WTC11 (cell line): ENCODE results near the gene CAB39. TPM values are rescaled to one million over a fixed set of nuclear protein-coding genes. Genes with fewer than 3 reads are reported as not detected.

ENCODE experiments used
- ATAC-seq: fragments of 200-7000 bp; cut with Tn5 transposase; 2 replicates; pipeline ENCODE4 v1.10.0; 2021; ENCODE audit warnings: mild to moderate bottlenecking, moderate library complexity
- CTCF ChIA-PET: fragments of 300-600 bp; sonication (Branson Sonifier 250); formaldehyde crosslinking; loops from one replicate; lab custom pipeline; 2021; ENCODE audit warnings: antibody characterized with exemption; lab: Charles Lee
- POLR2A ChIA-PET: fragments of 350-600 bp; sonication (Branson Sonifier 250); formaldehyde crosslinking; loops from one replicate; lab custom pipeline; 2021; ENCODE audit warnings: antibody characterized with exemption; lab: Charles Lee
- DNase-seq: peaks from one replicate; pipeline ENCODE4 v3.0.0; 2021; ENCODE audit warnings: low spot score
- H3K27ac Mint-ChIP-seq: 2 replicates; pipeline ENCODE4 v1.8.0; 2021; ENCODE audit warnings: mixed read lengths
- H3K27me3 Mint-ChIP-seq: 2 replicates; pipeline ENCODE4 v1.8.0; 2021; ENCODE audit warnings: low read depth, mild to moderate bottlenecking, moderate library complexity, mixed read lengths
- H3K36me3 Mint-ChIP-seq: 2 replicates; pipeline ENCODE4 v1.8.0; 2021; ENCODE audit warnings: mixed read lengths
- H3K4me1 Mint-ChIP-seq: 2 replicates; pipeline ENCODE4 v1.8.0; 2022; ENCODE audit warnings: mixed read lengths
- H3K4me3 Mint-ChIP-seq: 2 replicates; pipeline ENCODE4 v1.8.0; 2021; ENCODE audit warnings: mild to moderate bottlenecking, moderate library complexity, mixed read lengths
- H3K9me3 Mint-ChIP-seq: 2 replicates; pipeline ENCODE4 v1.8.0; 2021; ENCODE audit warnings: mixed read lengths
- CBFB ChIP-seq: sonication (generic); formaldehyde crosslinking; IDR thresholded peaks from 2 replicates; pipeline ENCODE4 v1.8.1; 2022; ENCODE audit warnings: mild to moderate bottlenecking, low read depth, missing genetic modification reagents
- ELF4 ChIP-seq: sonication (generic); formaldehyde crosslinking; IDR thresholded peaks from 2 replicates; pipeline ENCODE4 v1.8.1; 2022; ENCODE audit warnings: low read depth, mild to moderate bottlenecking, moderate library complexity, missing genetic modification reagents
- ESRRA ChIP-seq: sonication (generic); formaldehyde crosslinking; IDR thresholded peaks from 2 replicates; pipeline ENCODE4 v1.8.1; 2022; ENCODE audit warnings: mild to moderate bottlenecking, missing genetic modification reagents, borderline replicate concordance
- FOXK1 ChIP-seq: sonication (generic); formaldehyde crosslinking; IDR thresholded peaks from 2 replicates; pipeline ENCODE4 v1.8.0; 2022; ENCODE audit warnings: mild to moderate bottlenecking, moderate library complexity, missing genetic modification reagents
- FOXP1 ChIP-seq: sonication (generic); formaldehyde crosslinking; IDR thresholded peaks from 2 replicates; pipeline ENCODE4 v1.8.0; 2022; ENCODE audit warnings: missing genetic modification reagents, mild to moderate bottlenecking, moderate library complexity, borderline replicate concordance
- HMGA2 ChIP-seq: fragments of 250-450 bp; sonication (Bioruptor Pico); IDR thresholded peaks from 2 replicates; pipeline ENCODE4 v1.4.0; 2021; ENCODE audit warnings: mild to moderate bottlenecking, moderate library complexity
- KAT7 ChIP-seq: sonication (generic); formaldehyde crosslinking; IDR thresholded peaks from 2 replicates; pipeline ENCODE4 v1.8.1; 2023; ENCODE audit warnings: missing genetic modification reagents, mild to moderate bottlenecking, borderline replicate concordance
- NR1H2 ChIP-seq: sonication (generic); formaldehyde crosslinking; IDR thresholded peaks from 2 replicates; pipeline ENCODE4 v1.9.0; 2021; ENCODE audit warnings: mild to moderate bottlenecking, moderate library complexity, missing genetic modification reagents
- OVOL2 ChIP-seq: fragments of 250-450 bp; sonication (Bioruptor Pico); IDR thresholded peaks from 2 replicates; pipeline ENCODE4 v1.9.0; 2021; ENCODE audit warnings: mild to moderate bottlenecking, borderline replicate concordance
- PRRX2 ChIP-seq: fragments of 250-450 bp; sonication (Bioruptor Pico); IDR thresholded peaks from 2 replicates; pipeline ENCODE4 v1.8.0; 2021; ENCODE audit warnings: mild to moderate bottlenecking
- RORB ChIP-seq: fragments of 250-450 bp; sonication (Bioruptor Pico); IDR thresholded peaks from 2 replicates; pipeline ENCODE4 v1.9.0; 2021; ENCODE audit warnings: mild to moderate bottlenecking
- SMAD3 ChIP-seq: sonication (generic); formaldehyde crosslinking; IDR thresholded peaks from 2 replicates; pipeline ENCODE4 v1.8.0; 2022; ENCODE audit warnings: missing genetic modification reagents, mild to moderate bottlenecking, borderline replicate concordance
- SOX15 ChIP-seq: fragments of 250-450 bp; sonication (Bioruptor Pico); IDR thresholded peaks from 2 replicates; pipeline ENCODE4 v1.9.0; 2021; ENCODE audit warnings: mild to moderate bottlenecking
- TCF7 ChIP-seq: sonication (generic); formaldehyde crosslinking; IDR thresholded peaks from 2 replicates; pipeline ENCODE4 v1.8.0; 2022; ENCODE audit warnings: mild to moderate bottlenecking, low read depth, missing genetic modification reagents, moderate library complexity
- TEAD1 ChIP-seq: sonication (generic); formaldehyde crosslinking; IDR thresholded peaks from 2 replicates; pipeline ENCODE4 v1.8.0; 2022; ENCODE audit warnings: mild to moderate bottlenecking, missing genetic modification reagents
- TP53 ChIP-seq: sonication (generic); formaldehyde crosslinking; IDR thresholded peaks from 2 replicates; pipeline ENCODE4 v1.8.1; 2023; ENCODE audit warnings: mild to moderate bottlenecking, missing genetic modification reagents
- ZNF121 ChIP-seq: sonication (generic); formaldehyde crosslinking; IDR thresholded peaks from 2 replicates; pipeline ENCODE4 v1.8.0; 2023; ENCODE audit warnings: missing genetic modification reagents
- ZNF317 ChIP-seq: sonication (generic); formaldehyde crosslinking; IDR thresholded peaks from 2 replicates; pipeline ENCODE4 v1.8.1; 2023; ENCODE audit warnings: low read depth, mild to moderate bottlenecking, moderate library complexity, missing genetic modification reagents, borderline replicate concordance
- total RNA-seq: library from RNA; stranded (reverse); gene quantifications from 3 replicates; pipeline ENCODE4 v1.2.3, GENCODE V29; 2021
- TF ChIP-seq, protein P1 (sequence below): sonication (generic); formaldehyde crosslinking; IDR thresholded peaks from 2 replicates; pipeline ENCODE4 v1.8.1; 2022; ENCODE audit warnings: mild to moderate bottlenecking, missing genetic modification reagents, moderate library complexity, borderline replicate concordance
- TF ChIP-seq, protein P2 (sequence below): fragments of 200-600 bp; IDR thresholded peaks from 2 replicates; pipeline ENCODE4 v1.8.0; 2022; ENCODE audit warnings: antibody characterized with exemption
- TF ChIP-seq, protein P3 (sequence below): sonication (generic); formaldehyde crosslinking; IDR thresholded peaks from 2 replicates; pipeline ENCODE4 v1.8.1; 2023; ENCODE audit warnings: mild to moderate bottlenecking, missing genetic modification reagents
- TF ChIP-seq, protein P4 (sequence below): sonication (generic); formaldehyde crosslinking; IDR thresholded peaks from 2 replicates; pipeline ENCODE4 v1.8.1; 2022; ENCODE audit warnings: low read depth, mild to moderate bottlenecking, moderate library complexity, missing genetic modification reagents, borderline replicate concordance
- TF ChIP-seq, protein P5 (sequence below): sonication (generic); formaldehyde crosslinking; IDR thresholded peaks from 2 replicates; pipeline ENCODE4 v1.8.0; 2022; ENCODE audit warnings: missing genetic modification reagents
- TF ChIP-seq, protein P6 (sequence below): sonication (generic); formaldehyde crosslinking; IDR thresholded peaks from 2 replicates; pipeline ENCODE4 v1.8.1; 2023; ENCODE audit warnings: mild to moderate bottlenecking, missing genetic modification reagents, moderate library complexity

The CAB39 gene
- total RNA-seq, 1 experiment from 2014 or later: 36.9 TPM

DNA sequence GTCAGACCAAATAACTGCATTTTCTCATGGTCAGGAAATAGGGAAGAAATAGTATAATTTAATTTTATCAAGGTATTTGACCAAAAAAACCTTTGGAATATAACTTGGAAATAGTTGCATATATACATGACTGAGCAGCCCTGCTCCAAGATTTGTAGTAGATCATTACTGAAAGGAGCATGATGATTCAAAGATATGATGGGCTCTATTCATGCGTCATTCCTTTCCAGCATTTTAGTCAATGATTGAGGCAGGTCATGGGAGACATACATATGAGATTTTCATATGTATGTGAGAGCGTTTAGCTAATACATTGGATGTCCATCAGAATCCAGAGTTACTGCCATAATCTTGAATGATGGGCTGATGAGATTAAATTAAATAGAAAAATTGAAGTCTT, 74.5 kb downstream of the CAB39 start (continued):
- TF ChIP-seq TEAD1 (CRISPR knock-in tag) (no peak), ZNF121 (no peak), ESRRA (no peak), HMGA2 (CRISPR knock-in tag) (no peak), PRRX2 (CRISPR knock-in tag) (no peak), KAT7 (CRISPR knock-in tag) (no peak)
- TF ChIP-seq, protein P1, sequence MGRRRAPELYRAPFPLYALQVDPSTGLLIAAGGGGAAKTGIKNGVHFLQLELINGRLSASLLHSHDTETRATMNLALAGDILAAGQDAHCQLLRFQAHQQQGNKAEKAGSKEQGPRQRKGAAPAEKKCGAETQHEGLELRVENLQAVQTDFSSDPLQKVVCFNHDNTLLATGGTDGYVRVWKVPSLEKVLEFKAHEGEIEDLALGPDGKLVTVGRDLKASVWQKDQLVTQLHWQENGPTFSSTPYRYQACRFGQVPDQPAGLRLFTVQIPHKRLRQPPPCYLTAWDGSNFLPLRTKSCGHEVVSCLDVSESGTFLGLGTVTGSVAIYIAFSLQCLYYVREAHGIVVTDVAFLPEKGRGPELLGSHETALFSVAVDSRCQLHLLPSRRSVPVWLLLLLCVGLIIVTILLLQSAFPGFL: no peak
- TF ChIP-seq, protein P2, sequence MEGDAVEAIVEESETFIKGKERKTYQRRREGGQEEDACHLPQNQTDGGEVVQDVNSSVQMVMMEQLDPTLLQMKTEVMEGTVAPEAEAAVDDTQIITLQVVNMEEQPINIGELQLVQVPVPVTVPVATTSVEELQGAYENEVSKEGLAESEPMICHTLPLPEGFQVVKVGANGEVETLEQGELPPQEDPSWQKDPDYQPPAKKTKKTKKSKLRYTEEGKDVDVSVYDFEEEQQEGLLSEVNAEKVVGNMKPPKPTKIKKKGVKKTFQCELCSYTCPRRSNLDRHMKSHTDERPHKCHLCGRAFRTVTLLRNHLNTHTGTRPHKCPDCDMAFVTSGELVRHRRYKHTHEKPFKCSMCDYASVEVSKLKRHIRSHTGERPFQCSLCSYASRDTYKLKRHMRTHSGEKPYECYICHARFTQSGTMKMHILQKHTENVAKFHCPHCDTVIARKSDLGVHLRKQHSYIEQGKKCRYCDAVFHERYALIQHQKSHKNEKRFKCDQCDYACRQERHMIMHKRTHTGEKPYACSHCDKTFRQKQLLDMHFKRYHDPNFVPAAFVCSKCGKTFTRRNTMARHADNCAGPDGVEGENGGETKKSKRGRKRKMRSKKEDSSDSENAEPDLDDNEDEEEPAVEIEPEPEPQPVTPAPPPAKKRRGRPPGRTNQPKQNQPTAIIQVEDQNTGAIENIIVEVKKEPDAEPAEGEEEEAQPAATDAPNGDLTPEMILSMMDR: no peak

DNA sequence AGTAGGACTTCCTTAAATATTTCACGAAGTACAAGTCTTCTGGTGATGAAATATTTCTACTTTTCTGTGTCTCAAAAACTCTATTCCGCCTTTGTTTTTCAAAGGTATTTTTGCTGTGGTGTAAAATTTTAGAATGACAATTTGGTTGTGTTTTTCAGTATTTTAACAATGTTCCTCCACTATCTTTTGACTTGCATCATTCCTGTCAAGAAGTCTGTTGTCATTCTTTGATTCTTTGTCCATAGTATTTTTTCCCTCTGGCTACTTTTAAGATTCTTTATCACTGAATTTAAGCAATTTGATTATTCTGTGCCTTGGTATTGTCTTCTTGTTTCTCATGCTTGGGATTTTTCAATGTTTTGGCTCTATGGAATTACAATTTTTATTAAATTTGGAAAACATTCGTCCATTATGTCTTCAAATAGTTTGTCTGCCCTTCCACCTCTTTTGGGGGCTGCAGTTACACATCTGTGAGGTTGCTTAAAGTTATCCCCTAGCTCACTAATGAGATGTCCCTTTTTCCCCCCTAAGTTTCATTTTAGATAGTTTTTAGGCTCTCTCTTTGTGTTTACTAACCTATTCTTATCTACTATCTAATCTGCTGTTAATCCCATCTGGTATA, 76.0 kb downstream of the CAB39 start:
- Mint-ChIP-seq H3K27ac (no peak overlapping the region), H3K4me1 (peaks cover 20% of the 10 kb centered on the region), H3K36me3 (peaks cover 71% of the 10 kb centered on the region), H3K4me3 (no peak overlapping the region), H3K27me3 (no peaks in the 10 kb centered on the region), H3K9me3 (peaks cover 52% of the 10 kb centered on the region)
- TF ChIP-seq SMAD3 (CRISPR knock-in tag): no peak
- TF ChIP-seq ZNF317 (CRISPR knock-in tag): peak; percentile 95
- no peak for ATAC-seq
- POLR2A ChIA-PET: no interaction called here
- DNase-seq: no peak
- CTCF ChIA-PET: no interaction called here

DNA sequence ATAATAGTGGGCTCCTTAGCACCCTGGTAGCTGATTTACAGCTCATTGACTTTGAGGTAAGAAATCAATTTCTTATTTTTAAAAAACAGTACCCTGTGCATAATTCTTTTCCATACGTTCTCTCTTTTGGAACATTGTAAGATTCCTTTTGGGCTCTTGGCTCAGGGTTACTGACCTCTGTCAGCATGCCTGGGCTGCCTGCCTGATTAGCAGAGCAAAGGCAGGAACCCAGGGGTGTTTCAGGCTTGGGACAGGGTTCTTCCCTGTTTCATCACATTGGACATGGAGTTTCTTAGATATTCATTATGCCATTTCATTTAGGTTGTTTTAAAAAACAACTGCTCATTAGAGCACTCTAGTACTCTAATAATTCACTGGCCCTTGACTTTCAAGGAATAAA, 78.3 kb downstream of the CAB39 start:
- H3K4me3 Mint-ChIP-seq: no peak overlapping the region
- peaks cover 33% of the 10 kb centered on the region for H3K9me3 Mint-ChIP-seq
- peaks cover 61% of the 10 kb centered on the region for H3K36me3 Mint-ChIP-seq
- ChIA-PET CTCF (interaction anchor here (1.2 kb wide), 1 partner anchor 19 kb away, joined by 3 read pairs; no protein-coding TSS in a partner anchor), POLR2A (no interaction called here)
- H3K27ac Mint-ChIP-seq: no peak overlapping the region
- DNase-seq: no peak
- no peaks in the 10 kb centered on the region for H3K27me3 Mint-ChIP-seq
- ATAC-seq: no peak
- H3K4me1 Mint-ChIP-seq: peaks cover 13% of the 10 kb centered on the region
- TF ChIP-seq CBFB (CRISPR knock-in tag) (no peak), SOX15 (no peak), FOXK1 (no peak), TP53 (CRISPR knock-in tag) (no peak), PRRX2 (CRISPR knock-in tag) (no peak), FOXP1 (CRISPR knock-in tag) (no peak), OVOL2 (no peak), RORB (CRISPR knock-in tag) (no peak), ELF4 (no peak), TCF7 (CRISPR knock-in tag) (no peak), NR1H2 (CRISPR knock-in tag) (no peak)
- TF ChIP-seq, protein P3, sequence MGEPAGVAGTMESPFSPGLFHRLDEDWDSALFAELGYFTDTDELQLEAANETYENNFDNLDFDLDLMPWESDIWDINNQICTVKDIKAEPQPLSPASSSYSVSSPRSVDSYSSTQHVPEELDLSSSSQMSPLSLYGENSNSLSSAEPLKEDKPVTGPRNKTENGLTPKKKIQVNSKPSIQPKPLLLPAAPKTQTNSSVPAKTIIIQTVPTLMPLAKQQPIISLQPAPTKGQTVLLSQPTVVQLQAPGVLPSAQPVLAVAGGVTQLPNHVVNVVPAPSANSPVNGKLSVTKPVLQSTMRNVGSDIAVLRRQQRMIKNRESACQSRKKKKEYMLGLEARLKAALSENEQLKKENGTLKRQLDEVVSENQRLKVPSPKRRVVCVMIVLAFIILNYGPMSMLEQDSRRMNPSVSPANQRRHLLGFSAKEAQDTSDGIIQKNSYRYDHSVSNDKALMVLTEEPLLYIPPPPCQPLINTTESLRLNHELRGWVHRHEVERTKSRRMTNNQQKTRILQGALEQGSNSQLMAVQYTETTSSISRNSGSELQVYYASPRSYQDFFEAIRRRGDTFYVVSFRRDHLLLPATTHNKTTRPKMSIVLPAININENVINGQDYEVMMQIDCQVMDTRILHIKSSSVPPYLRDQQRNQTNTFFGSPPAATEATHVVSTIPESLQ (CRISPR knock-in tag): no peak
- TF ChIP-seq, protein P4, sequence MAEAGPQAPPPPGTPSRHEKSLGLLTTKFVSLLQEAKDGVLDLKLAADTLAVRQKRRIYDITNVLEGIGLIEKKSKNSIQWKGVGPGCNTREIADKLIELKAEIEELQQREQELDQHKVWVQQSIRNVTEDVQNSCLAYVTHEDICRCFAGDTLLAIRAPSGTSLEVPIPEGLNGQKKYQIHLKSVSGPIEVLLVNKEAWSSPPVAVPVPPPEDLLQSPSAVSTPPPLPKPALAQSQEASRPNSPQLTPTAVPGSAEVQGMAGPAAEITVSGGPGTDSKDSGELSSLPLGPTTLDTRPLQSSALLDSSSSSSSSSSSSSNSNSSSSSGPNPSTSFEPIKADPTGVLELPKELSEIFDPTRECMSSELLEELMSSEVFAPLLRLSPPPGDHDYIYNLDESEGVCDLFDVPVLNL: no peak
- TF ChIP-seq, protein P5, sequence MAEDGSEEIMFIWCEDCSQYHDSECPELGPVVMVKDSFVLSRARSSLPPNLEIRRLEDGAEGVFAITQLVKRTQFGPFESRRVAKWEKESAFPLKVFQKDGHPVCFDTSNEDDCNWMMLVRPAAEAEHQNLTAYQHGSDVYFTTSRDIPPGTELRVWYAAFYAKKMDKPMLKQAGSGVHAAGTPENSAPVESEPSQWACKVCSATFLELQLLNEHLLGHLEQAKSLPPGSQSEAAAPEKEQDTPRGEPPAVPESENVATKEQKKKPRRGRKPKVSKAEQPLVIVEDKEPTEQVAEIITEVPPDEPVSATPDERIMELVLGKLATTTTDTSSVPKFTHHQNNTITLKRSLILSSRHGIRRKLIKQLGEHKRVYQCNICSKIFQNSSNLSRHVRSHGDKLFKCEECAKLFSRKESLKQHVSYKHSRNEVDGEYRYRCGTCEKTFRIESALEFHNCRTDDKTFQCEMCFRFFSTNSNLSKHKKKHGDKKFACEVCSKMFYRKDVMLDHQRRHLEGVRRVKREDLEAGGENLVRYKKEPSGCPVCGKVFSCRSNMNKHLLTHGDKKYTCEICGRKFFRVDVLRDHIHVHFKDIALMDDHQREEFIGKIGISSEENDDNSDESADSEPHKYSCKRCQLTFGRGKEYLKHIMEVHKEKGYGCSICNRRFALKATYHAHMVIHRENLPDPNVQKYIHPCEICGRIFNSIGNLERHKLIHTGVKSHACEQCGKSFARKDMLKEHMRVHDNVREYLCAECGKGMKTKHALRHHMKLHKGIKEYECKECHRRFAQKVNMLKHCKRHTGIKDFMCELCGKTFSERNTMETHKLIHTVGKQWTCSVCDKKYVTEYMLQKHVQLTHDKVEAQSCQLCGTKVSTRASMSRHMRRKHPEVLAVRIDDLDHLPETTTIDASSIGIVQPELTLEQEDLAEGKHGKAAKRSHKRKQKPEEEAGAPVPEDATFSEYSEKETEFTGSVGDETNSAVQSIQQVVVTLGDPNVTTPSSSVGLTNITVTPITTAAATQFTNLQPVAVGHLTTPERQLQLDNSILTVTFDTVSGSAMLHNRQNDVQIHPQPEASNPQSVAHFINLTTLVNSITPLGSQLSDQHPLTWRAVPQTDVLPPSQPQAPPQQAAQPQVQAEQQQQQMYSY (CRISPR knock-in tag): no peak
- TF ChIP-seq, protein P6, sequence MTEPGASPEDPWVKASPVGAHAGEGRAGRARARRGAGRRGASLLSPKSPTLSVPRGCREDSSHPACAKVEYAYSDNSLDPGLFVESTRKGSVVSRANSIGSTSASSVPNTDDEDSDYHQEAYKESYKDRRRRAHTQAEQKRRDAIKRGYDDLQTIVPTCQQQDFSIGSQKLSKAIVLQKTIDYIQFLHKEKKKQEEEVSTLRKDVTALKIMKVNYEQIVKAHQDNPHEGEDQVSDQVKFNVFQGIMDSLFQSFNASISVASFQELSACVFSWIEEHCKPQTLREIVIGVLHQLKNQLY: no peak
